Progenitor cell of endocrine pancreas (in vitro differentiated cells): ENCODE data around the gene GTPBP2. TPM values are rescaled to one million over a fixed set of nuclear protein-coding genes. Genes with fewer than 3 reads are reported as not detected.

Source experiments
- DNase-seq: peaks from one replicate; pipeline ENCODE4 v3.0.0; 2021; ENCODE audit warnings: low spot score; ENCODE audit not compliant: unreplicated experiment
- H3K27ac Mint-ChIP-seq: 2 replicates; pipeline ENCODE4 v1.8.0; 2021; ENCODE audit warnings: mild to moderate bottlenecking, moderate library complexity, mixed read lengths
- H3K27me3 Mint-ChIP-seq: 2 replicates; pipeline ENCODE4 v1.8.0; 2021; ENCODE audit warnings: mixed read lengths
- H3K36me3 Mint-ChIP-seq: 2 replicates; pipeline ENCODE4 v1.8.0; 2022; ENCODE audit warnings: mixed read lengths; ENCODE audit not compliant: insufficient read depth
- H3K4me1 Mint-ChIP-seq: 2 replicates; pipeline ENCODE4 v1.8.0; 2021; ENCODE audit warnings: low read depth, mixed read lengths
- H3K4me3 Mint-ChIP-seq: 2 replicates; pipeline ENCODE4 v1.8.0; 2021; ENCODE audit warnings: low read depth, mild to moderate bottlenecking, moderate library complexity, mixed read lengths
- H3K9me3 Mint-ChIP-seq: 2 replicates; pipeline ENCODE4 v1.8.0; 2021; ENCODE audit warnings: low read depth, mixed read lengths
- CTCF ChIP-seq: fragments of 200-600 bp; sonication (generic); IDR thresholded peaks from one replicate; pipeline ENCODE4 v1.5.0; 2021; ENCODE audit warnings: antibody characterized with exemption, mild to moderate bottlenecking; ENCODE audit not compliant: unreplicated experiment
- total RNA-seq: library from RNA; stranded (reverse); gene quantifications from 2 replicates; pipeline ENCODE4 v1.2.1, GENCODE V29; 2021

The GTPBP2 gene
- total RNA-seq, 1 donor from 2014 or later, result 84.1 TPM

DNA sequence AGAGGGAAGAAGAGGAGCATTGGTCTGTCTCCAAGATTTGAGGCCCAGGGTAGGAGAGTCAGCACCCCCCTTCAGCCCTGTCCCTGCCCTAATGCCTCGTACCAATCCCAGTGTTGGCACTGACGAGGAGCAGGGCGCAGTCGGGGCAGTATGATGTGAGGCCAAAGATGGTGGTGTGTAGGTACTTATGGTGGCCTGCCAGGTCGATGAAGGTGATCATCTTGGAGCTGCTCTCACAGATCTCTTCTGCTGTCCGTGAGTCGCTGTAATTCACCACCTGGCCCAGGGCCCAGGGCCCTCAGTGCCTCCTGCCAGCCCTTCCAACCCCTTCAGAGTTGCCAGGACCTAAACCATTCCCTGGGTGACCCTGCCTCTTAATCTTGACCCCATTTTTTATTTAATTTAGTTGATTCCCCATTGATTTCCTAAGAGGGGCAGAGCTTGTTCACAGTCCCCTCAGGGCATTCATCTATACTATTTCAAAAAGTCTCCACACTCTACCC lies 4.2 kb downstream of the GTPBP2 start:
- peaks cover 10% of the 10 kb centered on the region for H3K4me1 Mint-ChIP-seq
- no peak overlapping the region for H3K4me3 Mint-ChIP-seq
- H3K27ac Mint-ChIP-seq, result no peak overlapping the region
- no peaks in the 10 kb centered on the region for H3K27me3 Mint-ChIP-seq
- TF ChIP-seq CTCF, result no peak
- H3K9me3 Mint-ChIP-seq, result no peaks in the 10 kb centered on the region
- no peak for DNase-seq
- H3K36me3 Mint-ChIP-seq, result peaks cover 19% of the 10 kb centered on the region

DNA sequence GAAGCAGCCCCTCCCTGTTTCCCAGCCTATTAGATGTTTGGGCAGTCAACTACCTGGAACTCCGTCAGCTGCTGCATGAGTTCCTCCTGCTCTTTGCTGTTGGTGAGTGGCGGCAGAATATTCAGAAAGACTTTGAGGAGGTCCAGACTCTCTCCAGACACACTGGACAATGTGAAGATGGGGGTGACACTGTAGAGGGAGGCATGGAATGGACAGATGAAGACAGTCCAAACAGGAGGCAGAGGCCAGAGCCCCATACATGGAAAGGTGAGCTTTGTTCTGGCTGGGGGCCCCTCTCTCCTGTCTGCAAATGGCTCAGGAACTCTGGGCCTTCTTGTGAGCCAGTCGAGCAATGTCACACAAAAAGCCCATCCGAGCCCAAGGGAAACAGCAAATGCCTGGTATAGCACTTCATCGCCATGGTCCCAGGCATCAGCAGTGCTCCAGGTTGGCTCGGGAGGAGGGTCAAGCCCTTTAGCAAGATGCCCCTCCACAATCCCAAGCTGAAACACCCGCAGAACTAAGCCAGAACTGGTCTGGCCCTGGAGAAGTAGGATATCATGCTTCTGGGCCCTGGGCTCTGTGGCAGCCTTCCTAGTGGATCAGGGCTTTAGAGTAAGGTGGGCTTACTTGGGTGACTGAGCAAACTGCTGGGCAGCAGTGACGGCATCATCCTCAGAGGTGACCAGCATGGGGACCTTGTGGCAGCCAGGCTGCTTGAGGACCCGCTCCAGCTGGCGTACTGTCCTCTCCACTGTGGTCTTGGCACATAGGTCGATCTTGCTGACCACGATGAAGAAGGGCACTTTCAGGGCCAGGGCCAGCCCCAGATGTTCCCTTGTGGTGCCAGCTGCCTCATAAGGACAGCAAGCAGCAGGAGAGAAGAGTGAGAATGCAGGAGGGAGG lies 4.9 kb downstream of the GTPBP2 start:
- Mint-ChIP-seq H3K4me3 (no peak overlapping the region), H3K4me1 (peaks cover 10% of the 10 kb centered on the region), H3K9me3 (no peaks in the 10 kb centered on the region), H3K27ac (no peak overlapping the region), H3K36me3 (peaks cover 19% of the 10 kb centered on the region), H3K27me3 (no peaks in the 10 kb centered on the region)
- TF ChIP-seq CTCF, result no peak
- no peak for DNase-seq

- Mint-ChIP-seq H3K4me1 (peaks cover 6% of the 10 kb centered on the region), H3K9me3 (no peaks in the 10 kb centered on the region), H3K36me3 (peaks cover 19% of the 10 kb centered on the region), H3K27me3 (no peaks in the 10 kb centered on the region), H3K27ac (no peak overlapping the region), H3K4me3 (no peak overlapping the region)
- no peak for DNase-seq
- TF ChIP-seq CTCF, result no peak
Observed at GRCh38 chr6:43622541-43622940, 6.5 kb downstream of the GTPBP2 start.

DNA sequence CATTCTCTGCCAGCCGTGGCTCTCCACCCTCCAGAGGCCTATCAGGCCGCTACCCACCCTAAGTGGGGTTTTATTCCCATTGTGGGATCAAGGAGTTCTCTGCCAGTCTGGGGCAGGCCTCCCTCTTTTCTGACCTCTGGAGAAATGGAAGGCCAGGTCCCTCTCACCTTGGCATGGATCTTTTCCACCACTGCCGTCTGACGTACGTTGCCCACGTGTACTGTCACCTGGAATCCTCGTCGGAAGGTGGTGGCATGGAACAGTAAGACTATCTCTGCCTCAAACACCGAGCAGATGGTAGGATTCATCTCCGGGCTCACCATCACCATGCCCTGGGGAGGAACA lies 7.3 kb downstream of the GTPBP2 start:
- Mint-ChIP-seq H3K4me1 (peaks cover under 1% of the 10 kb centered on the region), H3K9me3 (no peaks in the 10 kb centered on the region), H3K4me3 (no peak overlapping the region), H3K27me3 (no peaks in the 10 kb centered on the region), H3K36me3 (peaks cover 19% of the 10 kb centered on the region), H3K27ac (no peak overlapping the region)
- TF ChIP-seq CTCF, result no peak
- no peak for DNase-seq

- no peak overlapping the region for H3K4me3 Mint-ChIP-seq
- H3K36me3 Mint-ChIP-seq, result peaks cover 17% of the 10 kb centered on the region
- H3K4me1 Mint-ChIP-seq, result no peaks in the 10 kb centered on the region
- no peaks in the 10 kb centered on the region for H3K9me3 Mint-ChIP-seq
- TF ChIP-seq CTCF, result no peak
- H3K27ac Mint-ChIP-seq, result no peak overlapping the region
- DNase-seq, result no peak
- H3K27me3 Mint-ChIP-seq, result no peaks in the 10 kb centered on the region
Observed at GRCh38 chr6:43621078-43621835, 7.8 kb downstream of the GTPBP2 start.
